GM18858 (cell line): ENCODE measurements around the gene DHX29.
A peak's percentile ranks its signal among the peaks of the same experiment; 100 is the strongest.

Source experiments
- ATAC-seq: cut with Tn5 transposase; IDR thresholded peaks from one replicate; pipeline ENCODE4 v1.9.1; 2021; ENCODE audit not compliant: unreplicated experiment

Gene DHX29, protein sequence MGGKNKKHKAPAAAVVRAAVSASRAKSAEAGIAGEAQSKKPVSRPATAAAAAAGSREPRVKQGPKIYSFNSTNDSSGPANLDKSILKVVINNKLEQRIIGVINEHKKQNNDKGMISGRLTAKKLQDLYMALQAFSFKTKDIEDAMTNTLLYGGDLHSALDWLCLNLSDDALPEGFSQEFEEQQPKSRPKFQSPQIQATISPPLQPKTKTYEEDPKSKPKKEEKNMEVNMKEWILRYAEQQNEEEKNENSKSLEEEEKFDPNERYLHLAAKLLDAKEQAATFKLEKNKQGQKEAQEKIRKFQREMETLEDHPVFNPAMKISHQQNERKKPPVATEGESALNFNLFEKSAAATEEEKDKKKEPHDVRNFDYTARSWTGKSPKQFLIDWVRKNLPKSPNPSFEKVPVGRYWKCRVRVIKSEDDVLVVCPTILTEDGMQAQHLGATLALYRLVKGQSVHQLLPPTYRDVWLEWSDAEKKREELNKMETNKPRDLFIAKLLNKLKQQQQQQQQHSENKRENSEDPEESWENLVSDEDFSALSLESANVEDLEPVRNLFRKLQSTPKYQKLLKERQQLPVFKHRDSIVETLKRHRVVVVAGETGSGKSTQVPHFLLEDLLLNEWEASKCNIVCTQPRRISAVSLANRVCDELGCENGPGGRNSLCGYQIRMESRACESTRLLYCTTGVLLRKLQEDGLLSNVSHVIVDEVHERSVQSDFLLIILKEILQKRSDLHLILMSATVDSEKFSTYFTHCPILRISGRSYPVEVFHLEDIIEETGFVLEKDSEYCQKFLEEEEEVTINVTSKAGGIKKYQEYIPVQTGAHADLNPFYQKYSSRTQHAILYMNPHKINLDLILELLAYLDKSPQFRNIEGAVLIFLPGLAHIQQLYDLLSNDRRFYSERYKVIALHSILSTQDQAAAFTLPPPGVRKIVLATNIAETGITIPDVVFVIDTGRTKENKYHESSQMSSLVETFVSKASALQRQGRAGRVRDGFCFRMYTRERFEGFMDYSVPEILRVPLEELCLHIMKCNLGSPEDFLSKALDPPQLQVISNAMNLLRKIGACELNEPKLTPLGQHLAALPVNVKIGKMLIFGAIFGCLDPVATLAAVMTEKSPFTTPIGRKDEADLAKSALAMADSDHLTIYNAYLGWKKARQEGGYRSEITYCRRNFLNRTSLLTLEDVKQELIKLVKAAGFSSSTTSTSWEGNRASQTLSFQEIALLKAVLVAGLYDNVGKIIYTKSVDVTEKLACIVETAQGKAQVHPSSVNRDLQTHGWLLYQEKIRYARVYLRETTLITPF (N-terminal part only)

DNA sequence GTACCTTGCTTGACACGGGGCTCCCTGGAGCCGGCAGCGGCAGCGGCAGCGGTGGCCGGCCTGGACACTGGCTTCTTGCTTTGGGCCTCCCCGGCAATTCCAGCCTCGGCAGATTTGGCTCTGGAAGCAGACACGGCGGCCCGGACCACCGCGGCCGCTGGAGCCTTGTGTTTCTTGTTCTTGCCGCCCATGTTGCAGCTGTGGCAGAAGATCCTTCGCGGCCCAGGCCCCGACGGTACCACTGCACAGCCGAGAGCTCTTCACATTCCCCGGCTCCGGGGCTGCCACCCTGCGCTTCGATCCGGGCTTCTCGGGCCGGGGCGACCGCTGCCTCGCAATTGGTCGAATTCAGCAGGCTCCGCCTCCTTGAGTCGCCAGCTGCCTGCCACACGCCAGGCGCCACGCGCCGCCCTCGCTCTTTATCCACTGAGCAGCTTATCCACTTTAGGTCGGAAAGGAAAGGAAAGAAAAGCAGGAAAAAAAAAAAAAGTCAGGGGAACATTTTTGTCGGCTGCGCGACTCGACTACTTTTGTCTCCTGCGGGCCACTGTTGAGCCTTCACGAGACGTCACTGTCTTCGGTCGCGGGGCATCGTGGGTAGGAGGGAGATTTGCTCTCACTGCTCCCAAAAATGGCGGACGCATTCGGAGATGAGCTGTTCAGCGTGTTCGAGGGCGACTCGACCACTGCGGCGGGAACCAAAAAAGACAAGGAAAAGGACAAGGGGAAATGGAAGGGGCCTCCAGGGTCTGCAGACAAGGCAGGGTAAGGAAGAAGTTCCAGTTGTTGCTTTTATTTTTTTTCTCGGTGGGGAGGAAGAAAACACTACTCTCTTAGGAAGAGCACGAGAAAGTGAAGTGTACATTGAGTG lies at the start of gene DHX29, which contains the start of gene MTREX:
DHX29 (minus strand) TSS at position 312 of the 871 bp plus-strand sequence; CDS start at position 191, 121 bp downstream.
MTREX (plus strand) TSS at position 607 of the 871 bp plus-strand sequence; CDS start at position 632, 25 bp downstream.
- peak; percentile 74 for ATAC-seq

DNA sequence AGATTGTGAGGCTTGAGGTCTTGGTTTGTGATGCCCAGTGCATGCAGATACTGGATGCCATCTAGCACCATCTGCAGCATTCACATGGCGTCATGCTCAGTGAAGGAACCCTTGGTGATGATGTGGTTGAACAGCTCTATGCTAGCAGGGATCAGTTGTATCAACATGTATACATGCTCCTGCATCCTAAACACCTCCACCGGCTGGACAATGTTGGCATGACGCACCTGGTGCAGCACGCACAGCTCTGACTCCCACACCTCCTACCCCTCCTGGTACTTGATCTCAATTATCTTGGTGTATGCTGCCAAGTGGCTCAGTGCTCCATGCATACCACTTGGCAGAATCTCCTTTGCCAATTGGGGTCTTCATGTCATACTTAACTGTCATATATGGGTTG lies 49.4 kb upstream of the DHX29 start:
- no peak for ATAC-seq

DNA sequence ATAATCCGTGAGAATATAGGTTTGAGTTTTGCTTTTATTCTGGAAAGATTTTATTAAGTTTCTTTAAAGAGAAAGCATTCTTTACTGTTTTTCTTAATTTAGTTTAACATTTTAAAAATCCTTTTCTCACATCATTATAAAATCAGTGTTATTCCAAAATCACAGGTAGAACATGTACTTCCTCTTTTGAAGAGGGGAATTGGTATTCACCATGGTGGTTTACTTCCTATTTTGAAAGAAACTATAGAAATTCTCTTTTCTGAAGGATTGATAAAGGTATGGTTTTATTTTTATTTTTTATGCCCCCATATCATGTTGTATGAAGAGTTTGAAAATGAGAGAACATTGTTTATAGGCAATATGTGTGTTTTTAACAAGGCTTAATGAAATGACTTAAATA lies 43.3 kb upstream of the DHX29 start:
- ATAC-seq: no peak

DNA sequence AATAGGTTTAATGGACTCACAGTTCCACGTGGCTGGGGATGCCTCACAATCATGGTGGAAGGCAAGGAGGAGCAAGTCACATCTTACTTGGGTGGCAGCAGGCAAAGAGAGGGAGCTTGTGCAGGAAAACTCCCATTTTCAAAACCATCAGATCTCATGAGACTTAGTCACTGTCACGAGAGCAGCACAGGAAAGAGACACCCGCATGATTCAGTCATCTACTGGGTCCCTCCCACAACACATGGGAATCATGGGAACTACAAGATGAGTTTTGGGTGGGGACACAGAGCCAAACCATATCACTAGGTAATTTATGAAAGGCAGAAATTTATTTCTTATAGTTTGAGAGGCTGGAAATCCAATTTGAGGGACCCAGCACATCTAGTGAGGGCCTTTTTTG lies 40.3 kb upstream of the DHX29 start:
- ATAC-seq: no peak

DNA sequence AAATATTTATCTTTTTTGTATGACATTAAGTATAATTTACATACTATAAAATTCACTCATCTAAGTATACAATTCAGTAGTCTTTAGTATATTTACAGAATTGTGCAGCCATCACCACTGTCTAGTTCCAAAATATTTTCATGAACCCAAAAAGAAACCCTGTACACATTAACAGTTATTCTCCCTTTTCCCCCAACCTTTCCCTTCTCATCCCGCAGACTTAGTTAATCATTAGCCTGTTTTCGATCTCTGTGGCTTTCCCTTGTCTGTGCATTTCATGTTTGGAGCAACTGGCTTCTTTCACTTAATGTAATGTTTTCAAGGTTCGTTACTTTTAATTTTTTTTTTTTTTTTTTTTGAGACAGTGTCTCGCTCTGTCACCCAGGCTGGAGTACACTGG lies 37.8 kb upstream of the DHX29 start:
- no peak for ATAC-seq

DNA sequence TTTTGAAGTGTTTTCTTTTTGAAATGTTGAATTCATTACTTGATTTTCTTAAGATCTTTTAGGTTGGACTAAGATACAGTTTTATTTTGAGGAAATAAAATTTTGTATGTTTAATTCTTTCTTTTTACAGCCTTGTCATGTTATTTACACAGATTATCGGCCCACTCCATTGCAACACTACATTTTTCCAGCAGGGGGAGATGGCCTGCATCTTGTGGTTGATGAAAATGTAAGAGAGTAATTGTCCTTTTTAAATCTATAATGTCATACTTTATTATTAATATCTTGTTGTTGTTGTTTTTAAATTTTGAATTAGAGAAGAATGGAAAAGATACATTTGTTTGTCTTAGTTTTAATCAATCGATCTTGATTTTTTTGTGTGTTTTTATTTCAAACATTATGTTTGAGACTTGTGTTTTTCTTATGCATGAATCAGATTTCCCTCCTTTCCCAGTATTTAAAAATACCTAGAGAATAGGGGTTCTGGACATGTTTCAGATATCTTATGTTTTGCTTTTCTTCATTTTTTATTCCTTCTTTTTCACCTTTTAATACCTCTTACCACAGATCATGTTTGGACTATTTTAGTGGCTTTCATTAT lies 37.0 kb upstream of the DHX29 start:
- ATAC-seq: no peak

DNA sequence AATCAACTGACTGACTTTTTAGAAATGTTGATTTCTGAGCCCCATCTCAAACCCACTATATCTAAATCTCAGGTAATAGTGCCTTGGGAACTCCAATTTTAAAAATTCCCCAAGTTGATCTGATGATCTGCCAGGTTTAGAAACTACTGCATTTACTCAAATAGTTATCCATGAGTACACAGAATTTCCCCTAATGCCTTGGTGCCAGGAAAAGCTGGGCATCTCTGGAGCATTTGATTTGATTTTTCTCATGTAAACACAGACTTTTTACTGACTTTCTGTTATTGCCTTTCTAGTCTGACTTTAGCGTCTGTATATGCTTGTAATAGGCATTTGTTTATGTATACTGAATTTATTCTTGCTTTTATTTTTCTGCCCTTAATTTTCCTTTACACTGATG lies 36.1 kb upstream of the DHX29 start:
- no peak for ATAC-seq

DNA sequence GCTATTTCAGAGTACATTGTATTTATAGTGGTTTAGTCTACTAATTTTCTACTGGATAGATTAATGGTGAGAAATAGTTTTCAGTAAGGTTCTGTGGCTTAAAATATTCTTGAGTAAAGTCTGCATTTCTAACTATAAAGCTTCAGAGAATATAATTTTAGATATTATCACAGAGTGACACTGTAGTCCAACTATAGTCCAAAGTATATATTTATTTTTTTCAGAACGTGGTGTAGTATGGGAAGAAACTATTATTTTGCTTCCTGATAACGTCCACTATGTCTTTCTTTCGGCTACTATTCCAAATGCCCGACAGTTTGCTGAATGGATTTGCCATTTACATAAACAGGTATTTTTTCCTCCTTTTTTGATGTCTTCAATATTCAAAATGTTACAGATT lies 35.6 kb upstream of the DHX29 start:
- ATAC-seq: no peak

DNA sequence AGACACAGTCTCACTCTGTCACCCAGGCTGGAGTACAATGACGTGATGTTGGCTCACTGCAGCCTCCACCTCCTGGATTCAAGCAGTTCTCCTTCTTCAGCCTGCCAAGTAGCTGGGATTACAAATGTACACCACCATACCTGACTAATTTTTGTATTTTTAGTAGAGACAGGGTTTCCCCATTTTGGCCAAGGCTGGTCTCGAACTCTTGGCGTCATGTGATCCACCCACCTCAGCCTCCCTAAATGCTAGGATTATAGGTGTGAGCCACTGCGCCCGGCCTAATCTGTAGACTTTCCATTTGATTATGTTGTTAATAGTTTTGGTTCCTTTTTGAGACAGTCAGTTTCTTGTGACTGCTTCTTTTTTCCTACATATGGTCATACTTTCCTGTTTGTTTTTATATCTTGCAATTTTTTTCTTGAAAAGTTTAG lies 31.3 kb upstream of the DHX29 start:
- ATAC-seq: peak; percentile 75

DNA sequence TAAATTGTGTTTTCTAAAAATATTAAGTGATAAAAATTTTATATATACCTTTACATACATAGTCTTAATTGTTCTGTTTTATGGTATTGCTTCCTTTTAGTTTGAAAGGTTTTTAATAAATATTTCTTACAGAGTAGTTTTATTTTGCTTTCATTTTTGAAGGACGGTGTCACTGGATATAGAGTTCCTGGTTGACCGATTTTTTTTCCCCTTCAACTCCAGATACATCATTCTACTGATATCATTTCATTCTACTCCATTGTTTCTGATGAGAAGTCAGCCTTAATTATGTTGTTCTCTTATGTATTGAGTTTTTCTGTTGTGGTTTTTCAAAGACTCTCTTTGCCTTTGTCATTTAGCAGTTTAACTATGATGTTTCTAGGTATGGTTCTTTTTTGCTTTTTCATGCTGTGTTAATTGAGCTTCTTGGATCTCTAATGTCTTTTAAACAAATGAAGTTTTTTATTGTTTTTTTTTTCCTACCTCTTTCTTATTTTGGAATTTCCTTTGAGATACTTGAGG lies 30.7 kb upstream of the DHX29 start:
- no peak for ATAC-seq

DNA sequence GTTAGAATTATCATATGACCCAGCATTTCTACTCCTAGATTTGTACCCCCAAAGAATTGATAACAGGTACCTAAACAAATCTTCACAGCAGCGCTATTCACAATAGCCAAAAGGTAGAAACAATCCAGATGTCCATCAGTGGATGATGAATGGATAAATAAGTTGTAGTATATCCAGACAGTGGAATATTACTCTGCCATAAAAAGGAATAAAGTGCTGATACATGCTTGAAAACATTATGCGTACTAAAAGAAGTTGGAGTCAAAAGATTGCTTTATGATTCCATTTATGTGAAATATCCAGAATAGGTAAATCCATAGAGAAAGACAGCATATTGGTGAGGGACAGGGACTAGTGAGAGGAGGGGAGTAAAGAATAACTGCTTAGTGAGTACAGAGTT lies 26.3 kb upstream of the DHX29 start:
- no peak for ATAC-seq

DNA sequence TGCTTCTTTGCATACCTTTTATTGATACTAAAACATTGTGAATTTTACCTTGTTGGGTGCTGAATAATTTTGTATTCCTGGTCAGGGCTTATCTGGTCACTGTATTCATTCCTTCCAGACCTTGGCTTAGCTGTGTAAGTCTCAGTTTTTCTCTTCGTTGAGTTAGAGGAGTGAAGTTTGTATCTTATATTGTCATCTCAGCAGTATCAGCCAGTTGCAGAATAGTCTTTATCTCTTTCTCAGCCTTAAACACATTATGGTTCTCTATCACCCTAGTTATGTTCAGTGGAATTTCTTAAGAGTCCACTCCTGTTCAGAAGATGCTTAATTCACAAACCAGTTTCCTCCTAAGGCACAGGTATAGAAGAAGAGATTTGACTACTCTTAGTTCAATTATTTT lies 25.5 kb upstream of the DHX29 start:
- ATAC-seq: no peak

DNA sequence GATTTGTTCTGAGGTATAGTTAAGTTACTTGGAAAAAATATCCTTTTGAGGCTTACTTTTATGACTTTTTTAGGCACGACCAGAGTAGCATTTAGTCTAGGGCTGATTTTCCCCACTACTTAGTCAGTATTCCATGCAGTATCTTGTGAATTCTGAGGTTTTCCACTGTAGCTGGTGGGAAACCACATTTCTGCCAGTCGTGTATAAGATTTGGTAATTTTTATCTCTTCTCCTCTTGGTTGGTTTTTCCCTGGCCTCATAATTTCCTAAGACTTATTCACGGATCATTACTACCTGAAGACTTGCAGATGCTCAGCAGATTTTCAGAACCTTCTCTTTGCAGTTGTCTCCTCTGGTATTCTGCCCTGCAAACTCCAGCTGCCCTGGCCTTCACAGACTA lies 23.8 kb upstream of the DHX29 start:
- no peak for ATAC-seq

DNA sequence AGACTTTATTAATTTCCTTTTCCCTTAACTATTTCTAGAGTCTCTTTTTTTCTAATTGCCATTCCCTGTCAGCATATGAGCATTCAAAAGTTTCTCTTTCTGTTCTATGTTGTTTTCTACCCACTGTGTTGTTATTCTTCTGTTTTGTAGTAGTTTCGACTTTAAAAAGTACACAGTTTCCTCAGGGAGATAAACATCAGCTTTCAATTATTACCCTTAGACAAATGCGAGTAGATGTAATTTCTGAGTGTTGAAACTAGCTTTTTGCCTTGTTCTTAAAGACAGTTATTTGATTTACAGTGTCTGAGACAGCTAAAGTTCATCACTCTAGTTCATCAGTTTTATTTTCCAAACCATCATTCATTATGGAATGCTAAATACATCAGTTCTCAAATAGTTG lies 19.8 kb upstream of the DHX29 start:
- no peak for ATAC-seq

DNA sequence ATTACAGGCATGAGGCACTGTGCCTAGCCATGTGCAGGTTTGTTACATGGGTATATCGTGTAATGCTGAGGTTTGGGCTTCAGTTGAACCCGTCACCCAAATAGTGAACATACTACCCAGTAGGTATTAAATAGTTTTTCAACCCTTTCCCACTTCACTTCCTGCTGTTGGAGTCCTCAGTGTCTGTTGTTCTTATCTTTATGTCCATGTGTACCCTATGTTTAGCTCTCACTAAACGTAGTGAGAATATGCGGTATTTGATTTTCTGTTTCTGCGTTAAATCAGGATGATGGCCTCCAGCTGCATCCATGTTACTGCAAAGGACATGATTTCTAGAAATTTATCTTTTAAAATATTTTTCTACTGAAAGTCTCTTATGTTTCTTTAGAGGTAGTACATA lies 18.1 kb upstream of the DHX29 start:
- ATAC-seq: no peak

DNA sequence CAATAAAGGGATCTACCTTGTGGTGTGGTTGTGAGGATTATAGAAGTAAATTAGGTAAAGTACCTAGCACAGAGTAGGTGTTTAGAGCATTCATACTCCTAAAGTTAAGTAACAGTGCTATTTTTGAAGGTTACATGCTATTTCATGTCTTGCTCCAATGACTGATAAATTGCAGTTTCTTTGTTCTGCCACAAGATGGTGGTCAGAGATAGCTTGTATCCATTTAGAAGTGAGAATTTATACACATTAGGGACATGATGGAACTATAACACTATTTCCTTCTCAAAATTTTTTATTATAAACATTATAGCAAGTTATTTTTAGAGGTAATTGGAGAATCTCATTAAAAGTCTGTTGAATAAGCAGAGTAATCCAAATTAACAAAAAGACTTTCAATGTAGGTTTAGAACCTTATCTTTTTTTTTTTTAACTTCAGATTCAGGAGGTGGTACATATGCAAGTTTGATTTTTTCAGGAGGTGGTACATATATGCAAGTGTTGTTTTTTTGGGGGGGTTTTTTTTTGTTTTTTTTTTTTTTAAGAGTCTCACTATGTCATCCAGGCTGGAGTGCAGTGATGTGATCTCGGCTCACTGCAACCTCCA lies 17.4 kb upstream of the DHX29 start:
- ATAC-seq: peak; percentile 62

DNA sequence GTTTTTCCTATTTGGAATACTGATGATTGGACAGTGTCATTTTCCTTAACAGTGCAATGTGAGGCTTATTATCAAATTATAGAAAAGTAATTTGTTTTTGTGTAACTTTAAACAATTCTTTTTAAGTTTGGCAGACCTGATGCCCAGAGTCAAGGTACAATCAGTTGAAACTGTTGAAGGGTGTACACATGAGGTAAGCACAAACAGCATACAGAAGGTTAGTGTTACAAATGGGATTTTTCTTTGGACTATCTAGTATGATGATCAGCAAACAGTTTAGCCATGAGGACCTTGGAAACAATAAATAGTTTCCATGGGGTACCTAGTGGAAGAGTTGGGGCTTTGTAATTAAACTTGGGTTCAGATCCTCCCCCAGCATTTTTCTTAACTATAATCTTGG lies 16.5 kb upstream of the DHX29 start:
- no peak for ATAC-seq

DNA sequence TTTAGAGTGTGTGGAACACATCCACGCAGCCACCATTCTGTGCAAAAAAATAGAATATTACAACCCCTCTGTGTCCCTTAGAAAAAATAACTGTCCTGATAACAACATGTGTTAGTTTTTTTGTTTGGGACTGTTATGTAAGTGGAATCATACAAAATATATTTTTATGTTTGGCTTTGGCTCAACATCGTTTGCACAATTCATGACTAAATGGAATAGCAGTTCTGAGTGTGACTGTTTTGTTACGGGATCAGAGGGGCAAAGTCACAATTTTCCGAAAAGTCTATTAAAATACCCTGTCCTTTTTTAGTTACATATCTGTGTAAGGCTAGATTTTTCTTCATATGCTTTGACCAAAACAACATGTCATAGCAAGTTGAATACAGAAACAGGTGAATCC lies 13.1 kb upstream of the DHX29 start:
- no peak for ATAC-seq

DNA sequence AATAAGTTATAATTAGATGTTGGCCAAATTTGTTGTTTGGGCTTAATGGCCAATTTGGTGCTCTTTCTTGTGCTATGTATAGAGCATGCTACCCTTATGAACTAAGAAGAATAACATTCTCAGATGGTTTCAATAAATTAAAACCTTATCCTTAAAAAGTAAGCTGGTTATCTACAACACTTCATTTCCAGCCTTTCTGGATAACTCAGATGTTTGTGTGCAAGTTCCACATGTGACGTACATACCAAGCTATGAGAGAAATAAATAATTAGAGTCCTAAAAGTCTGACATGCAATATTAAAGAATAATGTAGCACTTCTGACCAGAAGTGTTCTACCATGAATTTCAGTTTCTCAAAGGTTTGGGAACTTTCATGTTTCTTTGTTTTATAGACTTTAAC lies 12.0 kb upstream of the DHX29 start:
- ATAC-seq: no peak
